WERI-Rb-1 (cell line): Measurements from ENCODE around the gene GRIA1.

ENCODE experiments used
- DNase-seq: peaks from one replicate; pipeline ENCODE4 v3.0.0-alpha.2; 2020
- H3K27ac ChIP-seq: fragments of 250-450 bp; sonication (Bioruptor Pico); 2 replicates; pipeline ENCODE4 v1.5.1; 2020; ENCODE audit warnings: mild to moderate bottlenecking, moderate library complexity
- H3K27me3 ChIP-seq: fragments of 250-450 bp; sonication (Bioruptor Pico); 2 replicates; pipeline ENCODE4 v1.5.1; 2021; ENCODE audit warnings: mild to moderate bottlenecking, low read depth, moderate library complexity; ENCODE audit not compliant: insufficient read depth, severe bottlenecking
- H3K36me3 ChIP-seq: fragments of 250-450 bp; sonication (Bioruptor Pico); 2 replicates; pipeline ENCODE4 v1.5.1; 2020; ENCODE audit warnings: mild to moderate bottlenecking, moderate library complexity
- H3K4me3 ChIP-seq: 2 replicates; pipeline ENCODE4 v1.5.1; 2011; ENCODE audit warnings: low read depth, mild to moderate bottlenecking, control low read depth, low read length
- H3K9me3 ChIP-seq: fragments of 250-450 bp; sonication (Bioruptor Pico); 2 replicates; pipeline ENCODE4 v1.5.1; 2021; ENCODE audit warnings: mild to moderate bottlenecking, moderate library complexity; ENCODE audit not compliant: severe bottlenecking
- CTCF ChIP-seq: IDR thresholded peaks from 2 replicates; pipeline ENCODE4 v1.5.1; 2011; ENCODE audit warnings: low read depth, mild to moderate bottlenecking, control low read depth, inconsistent platforms, low read length

Gene GRIA1

GRCh38 chr5:153617190-153617589, 126.7 kb downstream of the GRIA1 start:
- Histone ChIP-seq H3K27me3 (no peaks in the 10 kb centered on the region), H3K36me3 (no peaks in the 10 kb centered on the region), H3K27ac (no peak overlapping the region), H3K9me3 (no peaks in the 10 kb centered on the region), H3K4me3 (no peak overlapping the region)
- DNase-seq: no peak
- no peak for TF ChIP-seq CTCF

GRCh38 chr5:153618307-153618706, 127.8 kb downstream of the GRIA1 start:
- H3K9me3 ChIP-seq: no peaks in the 10 kb centered on the region
- DNase-seq: no peak
- no peak overlapping the region for H3K4me3 ChIP-seq
- H3K27ac ChIP-seq: no peak overlapping the region
- no peak for TF ChIP-seq CTCF
- H3K36me3 ChIP-seq: no peaks in the 10 kb centered on the region
- no peaks in the 10 kb centered on the region for H3K27me3 ChIP-seq

- Histone ChIP-seq H3K36me3 (no peaks in the 10 kb centered on the region), H3K4me3 (no peak overlapping the region), H3K9me3 (no peaks in the 10 kb centered on the region), H3K27ac (no peak overlapping the region), H3K27me3 (no peaks in the 10 kb centered on the region)
- no peak for DNase-seq
- TF ChIP-seq CTCF: no peak
Observed at GRCh38 chr5:153618867-153619266, 128.4 kb downstream of the GRIA1 start.

GRCh38 chr5:153619771-153620170, 129.3 kb downstream of the GRIA1 start:
- no peak for TF ChIP-seq CTCF
- H3K27ac ChIP-seq: no peak overlapping the region
- no peaks in the 10 kb centered on the region for H3K27me3 ChIP-seq

GRCh38 chr5:153623124-153623523, 132.7 kb downstream of the GRIA1 start:
- Histone ChIP-seq H3K27me3 (no peaks in the 10 kb centered on the region), H3K9me3 (no peaks in the 10 kb centered on the region), H3K27ac (no peak overlapping the region), H3K4me3 (no peak overlapping the region), H3K36me3 (no peaks in the 10 kb centered on the region)
- TF ChIP-seq CTCF: no peak
- no peak for DNase-seq

More at GRCh38 chr5:153619771-153620170, 129.3 kb downstream of the GRIA1 start:
- no peaks in the 10 kb centered on the region for H3K9me3 ChIP-seq
- no peaks in the 10 kb centered on the region for H3K36me3 ChIP-seq
- no peak overlapping the region for H3K4me3 ChIP-seq
- DNase-seq: no peak

- no peak for TF ChIP-seq CTCF
- Histone ChIP-seq H3K27ac (no peak overlapping the region), H3K27me3 (no peaks in the 10 kb centered on the region), H3K9me3 (no peaks in the 10 kb centered on the region), H3K36me3 (no peaks in the 10 kb centered on the region), H3K4me3 (no peak overlapping the region)
- no peak for DNase-seq
Observed at GRCh38 chr5:153623751-153624450, 133.4 kb downstream of the GRIA1 start.
